ENCODE measurements around the gene PCF11. TPM values are rescaled to one million over a fixed set of nuclear protein-coding genes. Genes with fewer than 3 reads are reported as not detected.

The PCF11 gene
- total RNA-seq, 8 experiments from 2014 or later: 35.2 to 101 (median 50.6) TPM

Other genes with a start within 250 kb of the PCF11 start
- 10 to 100 TPM; 13.4 to 32.6 (median 19.7) TPM for gene RAB30, start 85.2 kb upstream of the PCF11 start, total RNA-seq
- 10 to 100 TPM in 4 of 8 experiments, 1 to 10 TPM in 4; 5.0 to 31.5 (median 9.1) TPM for gene ANKRD42, start 36.6 kb downstream of the PCF11 start, total RNA-seq
- 100 to 1,000 TPM in 2 of 8 experiments, 10 to 100 TPM in 6; 58.2 to 144 (median 94.8) TPM for gene CCDC90B, start 129.2 kb downstream of the PCF11 start, total RNA-seq